ENCODE measurements around the gene PRAMEF5.
"Not testable (repeated sequence)": the region's sequence is repeated elsewhere in the genome, so short reads cannot be mapped to it uniquely, and the experiment has no call there.

PRAMEF5 gene

DNA sequence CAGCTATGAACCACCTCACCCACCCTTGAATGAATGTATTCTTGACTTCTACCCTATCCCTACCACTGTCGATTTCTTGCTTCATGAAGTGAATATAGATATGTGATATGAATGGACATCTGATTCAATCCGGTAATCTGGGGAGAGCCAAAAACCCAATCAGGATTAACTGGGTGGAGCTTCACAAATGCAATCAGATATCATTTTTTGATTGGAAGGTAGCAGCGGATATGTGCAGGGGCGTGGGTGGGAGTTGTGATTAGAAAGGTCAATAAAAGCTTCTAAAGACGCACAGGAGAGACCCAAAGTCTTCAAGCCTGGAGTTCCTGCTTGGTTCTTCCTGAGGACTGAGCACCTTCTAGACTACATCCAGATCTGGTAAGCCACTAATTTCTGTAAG is at the start of gene PRAMEF5:
Gene PRAMEF5, plus strand, starts transcription at position 301 of the 400 bp plus-strand sequence. CDS start 5,071 bp downstream, outside the sequence.
- DNase-seq (ENCODE audit: insufficient read length, low spot score); FAIRE-seq: not testable (repeated sequence)

DNA sequence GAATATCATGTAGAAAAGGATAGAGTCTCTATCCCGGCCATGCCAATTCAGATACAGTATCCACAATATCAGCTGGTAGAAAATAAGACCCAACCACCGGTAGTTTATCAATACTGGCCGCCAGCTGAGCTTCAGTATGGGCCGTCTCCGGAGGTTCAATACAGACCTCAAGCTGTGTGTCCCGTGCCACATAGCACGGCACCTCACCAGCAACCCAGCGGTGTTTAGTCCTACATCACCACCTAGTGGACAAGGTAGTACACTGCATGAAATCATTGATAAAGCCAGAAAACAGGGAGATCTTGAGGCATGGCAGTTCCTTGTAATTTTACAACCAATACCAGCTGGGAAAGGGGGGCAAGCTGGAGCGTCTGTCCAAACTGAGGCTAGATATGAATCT is 45.3 kb upstream of the PRAMEF5 start:
- FAIRE-seq; DNase-seq (ENCODE audit: insufficient read length, low spot score): not testable (repeated sequence)

DNA sequence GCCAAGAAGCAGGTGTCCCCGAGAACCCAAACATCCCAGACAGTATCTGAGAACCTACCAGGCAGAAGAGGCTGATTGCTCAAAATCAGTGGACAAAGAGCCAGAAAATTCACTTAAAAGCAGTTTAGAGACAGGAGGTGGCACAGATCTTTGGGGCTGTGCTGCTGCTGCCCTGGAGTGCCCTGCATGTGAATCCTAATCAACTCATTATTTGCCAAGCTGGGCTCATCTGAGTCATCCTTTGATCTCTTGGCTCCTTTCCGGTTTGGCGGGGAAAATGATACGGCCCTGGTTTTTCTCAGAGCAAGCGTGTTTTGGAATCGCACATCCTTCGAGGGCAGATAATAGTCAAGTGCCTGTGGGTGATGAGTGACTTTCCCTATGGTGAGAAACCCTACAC is 37.4 kb upstream of the PRAMEF5 start:
- not testable (repeated sequence) for DNase-seq (ENCODE audit: insufficient read length, low spot score); FAIRE-seq

DNA sequence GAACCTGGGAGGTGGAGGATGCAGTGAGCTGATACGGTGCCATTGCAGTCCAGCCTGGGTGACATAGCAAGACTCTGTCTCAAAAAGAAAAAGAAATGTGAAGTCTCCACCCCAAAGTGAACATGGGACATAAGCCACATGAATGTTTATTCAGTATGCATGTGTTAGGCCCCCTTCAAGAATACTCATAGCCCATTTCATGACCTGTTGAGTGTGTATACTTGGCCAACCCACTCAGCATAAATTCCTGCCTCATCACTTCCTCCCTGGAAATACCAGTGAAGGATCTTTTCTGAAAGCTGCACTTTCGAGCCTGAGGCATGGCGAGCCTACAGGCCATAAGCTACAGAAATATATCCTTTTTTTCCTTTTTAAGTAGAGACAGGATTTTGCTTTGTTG is 34.8 kb upstream of the PRAMEF5 start:
- not testable (repeated sequence) for FAIRE-seq

DNA sequence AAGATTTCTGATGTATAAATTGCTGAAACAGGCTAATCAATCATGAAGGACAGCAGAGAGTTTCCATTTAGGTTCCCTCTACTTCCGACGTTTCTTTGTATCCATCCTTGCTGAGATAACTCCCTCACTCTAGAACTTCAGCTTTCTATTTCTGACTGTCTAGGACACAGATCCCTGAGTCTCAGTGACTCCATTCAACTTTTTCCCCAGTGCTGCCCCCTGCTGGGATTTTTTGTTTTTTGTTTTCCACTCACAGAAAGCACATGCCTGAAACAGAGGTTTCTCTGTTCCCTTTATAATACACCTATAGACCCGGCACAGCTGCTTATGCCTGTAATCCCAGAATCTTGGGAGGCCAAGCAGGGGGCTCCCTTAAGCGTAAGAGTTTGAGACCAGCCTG is 31.2 kb upstream of the PRAMEF5 start:
- not testable (repeated sequence) for FAIRE-seq; DNase-seq (ENCODE audit: insufficient read length, low spot score)

More for the DNA sequence above, 34.8 kb upstream of the PRAMEF5 start:
- not testable (repeated sequence) for DNase-seq (ENCODE audit: insufficient read length, low spot score)

DNA sequence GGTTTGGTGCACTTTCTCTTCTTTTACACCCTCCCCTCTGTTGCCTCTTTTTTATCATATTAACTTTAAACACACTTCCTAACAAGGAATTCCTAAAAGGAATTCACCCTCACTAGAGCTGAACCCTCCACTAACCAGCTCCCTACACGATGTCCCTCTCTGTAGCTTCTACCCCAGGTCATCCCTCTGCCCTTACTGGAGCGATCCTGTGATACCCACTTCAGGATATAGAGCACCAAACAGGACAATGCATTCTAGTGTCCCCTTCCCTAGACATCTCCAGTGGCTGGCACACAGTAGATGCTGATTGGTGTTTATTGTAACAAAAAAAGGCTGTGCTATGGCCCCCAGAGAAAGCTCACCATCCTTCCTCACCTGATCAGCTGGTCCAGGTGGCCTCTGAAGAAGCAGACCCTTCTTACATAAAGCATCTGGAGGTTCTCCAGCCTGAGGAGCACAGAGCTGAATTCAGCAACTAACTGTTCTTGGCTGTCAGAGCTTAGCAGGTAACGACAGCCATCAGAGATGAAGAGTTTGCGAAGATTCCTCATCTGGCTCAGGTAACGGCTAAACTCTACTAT is 29.4 kb upstream of the PRAMEF5 start:
- FAIRE-seq = no peak
- DNase-seq (ENCODE audit: insufficient read length, low spot score) = no peak

DNA sequence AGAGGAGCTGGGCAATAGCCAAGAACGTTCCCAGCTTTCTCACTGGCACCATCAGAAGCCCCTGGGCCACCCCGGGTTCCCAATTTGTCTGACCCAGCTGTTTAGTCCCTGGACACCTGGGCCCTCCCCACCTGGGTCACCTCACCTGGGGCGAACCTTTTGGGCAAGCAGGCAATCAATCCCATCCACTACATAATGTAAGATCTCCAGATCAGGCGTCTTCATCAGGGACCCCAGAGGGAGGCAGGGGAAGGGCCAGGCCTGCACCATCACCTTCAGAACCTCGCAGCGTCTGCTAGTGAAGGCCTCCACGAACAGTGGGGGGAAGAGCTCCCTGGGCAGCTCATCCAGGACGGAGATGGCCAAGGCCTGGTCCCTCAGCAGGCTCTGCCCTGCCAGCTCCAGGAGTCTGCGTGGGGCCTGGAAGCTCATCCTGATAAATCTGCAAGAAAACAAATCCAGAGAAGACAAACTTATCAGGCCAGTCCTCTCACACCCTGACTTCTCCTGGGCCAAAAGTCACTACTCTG is 28.3 kb upstream of the PRAMEF5 start, which contains the start of gene PRAMEF18:
Gene PRAMEF18, minus strand, starts transcription at position 480 of the 530 bp plus-strand sequence. Its CDS starts 48 bp downstream, at position 432.
- not testable (repeated sequence) for DNase-seq (ENCODE audit: insufficient read length, low spot score); FAIRE-seq

DNA sequence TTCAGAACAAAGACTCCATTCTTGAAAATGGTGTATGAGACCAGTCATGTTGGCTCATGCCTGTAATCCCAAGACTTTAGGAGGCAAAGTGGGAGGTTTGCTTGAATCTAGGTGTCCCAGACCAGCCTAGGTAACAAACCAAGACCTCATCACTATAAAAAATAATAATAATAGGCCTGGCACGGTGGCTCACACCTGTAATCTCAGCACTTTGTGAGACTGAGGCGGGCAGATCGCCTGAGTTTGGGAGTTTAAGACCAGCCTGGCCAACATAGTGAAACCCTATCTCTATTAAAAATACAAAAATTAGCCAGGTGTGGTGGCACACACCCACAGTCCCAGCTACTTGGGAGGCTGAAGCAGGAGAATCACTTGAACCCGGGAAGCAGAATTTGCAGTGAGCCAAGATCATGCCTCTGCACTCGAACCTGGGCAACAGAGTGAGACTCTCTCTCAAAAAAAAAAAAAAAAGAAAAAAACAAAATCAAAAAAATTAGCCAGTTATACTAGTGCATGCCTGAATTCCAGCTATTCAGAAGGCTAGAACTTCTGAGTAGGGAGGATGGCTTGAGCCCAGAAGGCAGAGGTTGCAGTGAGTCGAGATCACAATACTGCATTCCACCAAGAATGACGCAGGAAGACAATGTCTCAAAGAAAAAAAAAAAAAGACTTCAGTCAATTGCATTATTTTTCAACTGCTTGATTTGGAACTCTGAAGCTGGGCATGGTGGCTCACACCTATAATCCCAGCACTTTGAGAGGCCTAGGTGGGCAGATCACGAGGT is 26.5 kb upstream of the PRAMEF5 start:
- not testable (repeated sequence) for FAIRE-seq; DNase-seq (ENCODE audit: insufficient read length, low spot score)

DNA sequence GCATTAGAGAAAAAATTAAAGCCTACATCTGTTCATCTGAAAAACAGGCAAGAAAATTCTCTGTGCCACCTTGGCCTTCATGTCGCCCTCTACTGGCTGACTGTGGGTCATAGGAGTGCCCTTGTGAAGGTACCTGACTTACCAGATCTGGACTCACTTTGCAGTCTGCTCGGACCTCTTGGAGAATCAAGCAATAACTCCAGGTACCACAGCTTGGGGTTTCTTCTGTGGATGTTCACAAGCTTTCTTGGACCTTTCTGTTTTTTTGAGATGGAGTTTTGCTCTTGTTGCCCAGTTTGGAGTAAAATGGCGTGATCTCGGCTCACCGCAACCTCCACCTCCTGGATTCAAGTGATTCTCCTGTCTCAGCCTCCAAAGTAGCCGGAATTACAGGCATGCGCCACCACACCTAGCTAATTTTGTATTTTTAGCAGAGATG is 25.6 kb upstream of the PRAMEF5 start:
- no peak for FAIRE-seq
- DNase-seq (ENCODE audit: insufficient read length, low spot score) = no peak

DNA sequence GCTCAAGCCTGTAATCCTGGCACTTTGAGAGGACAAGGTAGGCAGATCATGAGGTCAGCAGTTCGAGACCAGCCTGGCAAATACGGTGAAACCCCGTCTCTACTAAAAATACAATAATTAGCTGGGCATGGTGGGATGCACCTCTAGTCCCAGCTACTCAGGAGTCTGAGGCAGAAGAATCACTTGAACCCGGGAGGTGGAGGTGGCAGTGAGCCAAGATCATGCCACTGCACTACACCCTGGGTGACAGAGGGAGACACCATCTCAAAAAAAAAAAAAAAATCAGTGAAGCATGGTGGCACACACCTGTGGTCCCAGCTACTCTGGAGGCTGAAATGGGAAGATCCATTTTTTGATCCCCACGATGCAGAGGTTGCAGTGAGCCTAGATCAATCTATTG is 23.9 kb upstream of the PRAMEF5 start:
- not testable (repeated sequence) for DNase-seq (ENCODE audit: insufficient read length, low spot score); FAIRE-seq

DNA sequence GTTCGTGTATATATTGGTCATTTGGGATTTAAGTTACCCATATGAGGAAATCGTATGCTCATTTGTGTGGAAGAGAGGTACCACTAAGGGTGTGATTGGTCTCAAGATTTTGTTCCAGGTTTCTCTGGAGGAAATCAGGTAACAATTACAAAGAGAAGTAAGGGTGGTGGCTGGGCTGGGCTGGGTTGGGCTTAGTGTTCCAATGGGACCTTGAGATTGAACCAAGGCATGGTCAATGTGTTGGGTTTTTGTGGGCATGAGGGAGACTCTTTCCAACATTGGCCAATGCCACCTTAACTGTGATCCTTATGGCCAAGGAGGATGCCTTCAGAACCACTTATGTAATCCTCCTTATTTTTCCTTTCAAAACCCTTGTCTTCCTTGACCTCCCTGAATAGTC is 23.4 kb upstream of the PRAMEF5 start:
- not testable (repeated sequence) for FAIRE-seq; DNase-seq (ENCODE audit: insufficient read length, low spot score)

DNA sequence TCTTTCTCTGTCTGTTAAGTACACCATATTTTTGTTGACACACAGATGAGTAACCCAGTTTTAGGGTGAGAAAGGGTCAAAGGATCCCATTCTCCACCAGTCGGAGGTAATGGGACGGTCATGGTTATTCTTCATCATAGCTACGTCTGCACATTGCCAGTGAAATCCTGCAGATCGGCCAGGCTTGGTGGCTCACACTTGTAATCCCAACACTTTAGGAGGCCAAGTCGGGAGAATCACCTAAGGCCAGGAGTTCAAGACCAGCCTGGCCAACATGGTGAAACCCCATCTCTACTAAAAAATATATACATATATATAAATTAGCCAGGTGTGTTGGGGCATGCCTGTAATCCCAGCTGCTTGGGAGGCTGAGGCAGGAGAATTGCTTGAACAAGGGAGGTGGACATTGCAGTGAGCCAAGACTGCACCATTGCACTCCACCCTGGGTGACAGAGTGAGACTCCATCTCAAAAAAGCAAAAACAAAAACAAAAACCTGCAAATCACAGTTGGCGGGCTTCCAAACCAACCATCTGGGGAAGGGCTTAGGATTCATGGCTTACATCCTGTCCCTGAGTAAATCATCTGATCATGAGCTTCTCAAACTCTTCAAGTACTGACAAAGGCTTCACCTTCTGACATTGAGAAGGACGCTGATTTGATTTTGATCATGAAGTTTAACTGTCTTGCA is 22.8 kb upstream of the PRAMEF5 start:
- DNase-seq (ENCODE audit: insufficient read length, low spot score); FAIRE-seq: not testable (repeated sequence)

DNA sequence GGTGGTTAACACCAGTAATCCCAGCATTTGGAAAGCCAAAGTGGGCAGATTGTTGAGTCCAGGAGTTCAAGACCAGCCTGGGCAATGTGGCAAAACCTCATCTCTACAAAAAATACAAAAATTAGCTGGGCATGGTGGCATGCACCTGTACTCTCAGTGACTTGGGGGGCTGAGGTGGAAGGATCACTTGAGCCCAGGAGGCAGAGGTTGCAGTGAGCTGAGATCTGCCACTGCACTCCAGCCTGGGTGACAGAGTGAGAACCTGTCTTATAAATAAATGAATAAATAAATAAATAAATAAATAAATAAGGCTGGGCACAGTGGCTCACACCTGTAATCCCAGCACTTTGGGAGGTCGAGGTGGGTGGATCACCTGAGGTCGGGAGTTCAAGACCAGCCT is 21.9 kb upstream of the PRAMEF5 start:
- not testable (repeated sequence) for DNase-seq (ENCODE audit: insufficient read length, low spot score); FAIRE-seq

DNA sequence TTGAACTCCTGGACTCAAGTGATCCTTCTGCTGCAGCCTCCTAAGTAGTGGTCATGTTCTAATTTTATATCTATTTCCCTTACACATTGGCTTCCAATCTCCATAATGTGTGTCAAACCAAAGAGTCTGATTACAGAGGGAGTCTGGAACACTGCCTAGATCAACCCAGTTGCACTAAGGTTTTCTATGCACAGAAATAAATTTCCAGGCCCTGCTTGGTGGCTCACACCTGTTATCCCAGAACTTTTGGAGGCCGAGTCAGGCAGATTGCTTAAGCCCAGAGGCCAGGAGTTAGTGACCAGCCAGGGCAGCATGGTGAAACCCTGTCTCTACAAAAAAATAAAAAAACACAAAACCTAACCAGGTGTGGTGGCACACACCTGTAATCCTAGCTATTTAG is 19.9 kb upstream of the PRAMEF5 start:
- not testable (repeated sequence) for FAIRE-seq

DNA sequence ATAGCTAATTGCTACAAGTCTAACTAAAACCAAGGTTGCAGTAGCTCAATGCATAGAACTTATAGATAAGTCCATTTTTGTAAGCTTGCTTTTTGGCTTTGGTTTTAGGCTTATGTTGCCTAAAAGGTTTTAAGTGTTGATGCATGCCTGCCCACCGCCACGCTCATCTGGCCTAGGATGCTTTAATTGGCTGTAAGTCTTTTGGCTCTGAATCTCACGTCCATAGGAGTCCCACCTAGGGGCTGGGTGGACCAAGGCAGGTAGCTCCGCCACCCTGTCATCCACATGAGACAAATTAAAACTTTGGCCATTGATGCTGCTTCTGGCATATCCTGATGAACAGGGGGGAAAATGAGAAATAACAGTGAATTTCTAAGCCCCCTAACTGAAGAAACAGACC is 16.4 kb upstream of the PRAMEF5 start:
- FAIRE-seq; DNase-seq (ENCODE audit: insufficient read length, low spot score): not testable (repeated sequence)

More for the DNA sequence above, 19.9 kb upstream of the PRAMEF5 start:
- DNase-seq (ENCODE audit: insufficient read length, low spot score) = not testable (repeated sequence)

DNA sequence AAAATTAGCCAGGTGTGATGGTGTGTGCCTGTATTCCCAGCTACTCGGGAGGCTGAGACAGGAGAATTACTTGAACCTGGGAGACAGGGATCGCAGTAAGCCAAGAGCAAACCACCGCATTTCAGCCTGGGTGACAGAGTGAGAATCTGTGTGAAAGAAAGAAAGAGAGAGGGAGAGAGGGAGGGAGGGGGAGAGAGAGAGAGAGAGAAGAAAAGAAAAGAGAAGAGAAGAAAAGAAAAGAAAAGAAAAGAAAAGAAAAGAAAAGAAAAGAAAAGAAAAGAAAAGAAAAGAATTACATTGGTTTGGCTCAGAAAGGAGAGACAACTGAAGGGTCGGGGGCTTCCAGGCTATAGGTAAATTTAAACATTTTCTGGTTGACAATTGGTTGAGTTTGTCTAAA is 14.4 kb upstream of the PRAMEF5 start:
- not testable (repeated sequence) for FAIRE-seq; DNase-seq (ENCODE audit: insufficient read length, low spot score)

DNA sequence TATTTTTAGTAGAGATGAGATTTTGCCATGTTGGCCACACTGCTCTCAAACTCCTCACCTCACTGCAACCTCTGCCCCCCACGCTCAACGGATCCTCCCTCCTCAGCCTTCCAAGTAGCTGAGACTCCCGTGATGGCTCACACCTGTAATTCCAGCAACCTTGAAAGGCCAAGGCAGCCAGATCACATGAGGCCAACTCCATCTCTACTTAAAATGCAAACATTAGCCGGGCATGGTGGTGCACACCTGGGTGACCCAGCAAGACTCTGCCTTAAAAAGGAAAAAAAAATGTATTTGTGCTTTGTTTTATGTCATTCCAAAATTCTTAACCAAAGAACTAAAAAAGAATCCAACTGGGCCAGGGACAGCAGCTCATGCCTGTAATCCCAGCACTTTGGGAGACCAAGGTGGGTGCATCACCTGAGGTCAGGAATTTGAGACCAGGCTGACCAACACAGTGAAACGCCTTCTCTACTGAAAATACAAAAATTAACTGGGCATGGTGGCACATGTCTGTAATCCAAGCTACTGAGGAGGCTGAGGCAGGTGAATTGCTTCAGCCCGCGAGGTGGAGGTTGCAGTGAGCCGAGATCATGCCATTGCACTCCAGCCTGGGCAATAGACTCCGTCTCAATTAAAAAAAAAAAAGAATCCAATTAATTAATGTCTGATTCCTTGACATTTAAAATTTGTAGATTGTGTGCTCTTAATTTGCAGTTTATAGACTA is 10.3 kb upstream of the PRAMEF5 start:
- FAIRE-seq = not testable (repeated sequence)

DNA sequence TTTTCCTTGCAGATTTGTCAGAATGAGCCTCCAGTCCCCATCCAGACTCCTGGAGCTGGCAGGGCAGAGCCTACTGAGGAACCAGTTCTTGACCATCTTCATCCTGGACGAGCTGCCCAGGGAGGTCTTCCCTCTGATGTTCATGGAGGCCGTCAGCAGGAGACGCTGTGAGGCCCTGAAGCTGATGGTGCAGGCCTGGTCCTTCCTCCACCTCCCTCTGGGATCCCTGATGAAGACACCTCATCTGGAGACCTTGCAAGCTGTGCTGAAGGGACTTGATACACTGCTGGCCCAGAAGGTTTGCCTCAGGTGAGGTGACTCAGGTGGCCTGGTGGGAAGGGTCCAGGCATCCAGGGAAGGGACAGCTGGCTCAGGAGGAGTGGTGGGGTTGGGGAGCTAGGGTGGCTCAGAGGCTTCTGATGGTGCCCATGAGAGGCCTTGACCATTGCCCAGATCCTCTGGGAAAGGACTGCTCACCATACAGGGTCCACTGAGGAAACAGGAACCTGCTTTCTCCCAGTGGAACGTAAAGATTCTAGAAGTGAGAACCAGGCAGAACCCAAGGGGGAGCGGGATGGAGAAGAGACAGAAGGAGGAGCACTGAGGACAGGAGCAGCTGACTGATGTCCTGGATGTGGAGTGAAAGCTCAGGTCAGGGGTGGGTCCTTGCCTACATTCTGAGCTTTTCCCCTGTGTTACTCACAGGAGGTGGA is 8.0 kb upstream of the PRAMEF5 start:
- FAIRE-seq; DNase-seq (ENCODE audit: insufficient read length, low spot score): not testable (repeated sequence)

More for the DNA sequence above, 10.3 kb upstream of the PRAMEF5 start:
- not testable (repeated sequence) for DNase-seq (ENCODE audit: insufficient read length, low spot score)

DNA sequence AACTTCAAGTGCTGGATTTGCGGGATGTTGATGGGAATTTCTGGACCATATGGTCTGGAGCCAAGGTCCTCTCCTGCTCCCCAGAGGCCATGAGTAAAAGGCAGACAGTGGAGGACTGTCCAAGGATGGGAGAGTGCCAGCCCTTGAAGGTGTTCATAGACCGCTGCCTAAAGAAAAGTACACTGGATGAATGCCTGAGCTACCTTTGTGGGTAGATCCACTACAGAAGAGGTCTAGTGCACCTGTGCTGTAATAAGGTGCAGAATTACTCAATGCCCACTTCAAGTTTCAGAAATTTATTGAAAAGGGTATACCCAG is 7.5 kb upstream of the PRAMEF5 start:
- not testable (repeated sequence) for FAIRE-seq; DNase-seq (ENCODE audit: insufficient read length, low spot score)
